Urothelium cell line (cell line): ENCODE data around the gene SNX15.

Source experiments
- DNase-seq: peaks from one replicate; pipeline ENCODE4 v3.0.0; 2011; ENCODE audit warnings: low spot score, mixed read lengths
- FAIRE-seq: peaks from 2 replicates; lab custom pipeline; 2011; peaks lifted over from hg19 to GRCh38; lab: Jason Lieb, UNC

The SNX15 gene

GRCh38 chr11:65055538-65055937 lies 28.3 kb downstream of the SNX15 start:
- DNase-seq (no peak), FAIRE-seq (no peak)

- FAIRE-seq (no peak), DNase-seq (no peak)
These were observed 29.8 kb downstream of the SNX15 start for GRCh38 chr11:65056999-65057398.

GRCh38 chr11:65057526-65057925 lies 30.3 kb downstream of the SNX15 start:
- DNase-seq: no peak
- FAIRE-seq: no peak

- no peak for DNase-seq
- no peak for FAIRE-seq
These were observed 30.8 kb downstream of the SNX15 start for GRCh38 chr11:65058012-65058411.

- FAIRE-seq (no peak), DNase-seq (no peak)
These were observed 31.3 kb downstream of the SNX15 start, which contains the start of gene NAALADL1 for GRCh38 chr11:65058419-65059054. Gene NAALADL1, minus strand, starts transcription at chr11:65058553. Its CDS starts 32 bp downstream, at chr11:65058521.

- FAIRE-seq: no peak
- DNase-seq: no peak
These were observed 32.3 kb downstream of the SNX15 start for GRCh38 chr11:65059523-65059922.

GRCh38 chr11:65059959-65060824 lies 33.0 kb downstream of the SNX15 start:
- DNase-seq: no peak
- FAIRE-seq: no peak

GRCh38 chr11:65060913-65061408 lies 33.7 kb downstream of the SNX15 start:
- no peak for DNase-seq
- no peak for FAIRE-seq

- no peak for FAIRE-seq
These were observed 36.3 kb downstream of the SNX15 start for GRCh38 chr11:65063532-65063931.

GRCh38 chr11:65064847-65065240 lies 37.6 kb downstream of the SNX15 start:
- FAIRE-seq (no peak), DNase-seq (no peak)

More at GRCh38 chr11:65063532-65063931, 36.3 kb downstream of the SNX15 start:
- DNase-seq: no peak

GRCh38 chr11:65065851-65066250 lies 38.6 kb downstream of the SNX15 start:
- DNase-seq: no peak
- no peak for FAIRE-seq

GRCh38 chr11:65066315-65066714 lies 39.1 kb downstream of the SNX15 start:
- DNase-seq: no peak
- FAIRE-seq: no peak

GRCh38 chr11:65066805-65067291 lies 39.6 kb downstream of the SNX15 start:
- no peak for FAIRE-seq
- DNase-seq: no peak

- FAIRE-seq (no peak), DNase-seq (no peak)
These were observed 40.2 kb downstream of the SNX15 start for GRCh38 chr11:65067446-65067845.

- FAIRE-seq (no peak), DNase-seq (no peak)
These were observed 42.0 kb downstream of the SNX15 start for GRCh38 chr11:65069217-65069616.

GRCh38 chr11:65071907-65072630 lies 44.8 kb downstream of the SNX15 start:
- FAIRE-seq: no peak
- no peak for DNase-seq

- FAIRE-seq: no peak
These were observed 45.4 kb downstream of the SNX15 start for GRCh38 chr11:65072631-65072966.

GRCh38 chr11:65077451-65077850 lies 50.2 kb downstream of the SNX15 start:
- no peak for FAIRE-seq
- no peak for DNase-seq

More at GRCh38 chr11:65072631-65072966, 45.4 kb downstream of the SNX15 start:
- no peak for DNase-seq

- DNase-seq: peak; percentile 55
- no peak for FAIRE-seq
These were observed 50.9 kb downstream of the SNX15 start for GRCh38 chr11:65078151-65078550.

GRCh38 chr11:65078786-65079342 lies 51.6 kb downstream of the SNX15 start:
- no peak for DNase-seq
- FAIRE-seq: no peak
